H9 (cell line): ENCODE data around the gene GP2. TPM values are rescaled to one million over a fixed set of nuclear protein-coding genes. Genes with fewer than 3 reads are reported as not detected.

ENCODE experiments used
- DNase-seq: peaks from one replicate; pipeline ENCODE4 v3.0.0-alpha.2; 2017
- H2AFZ ChIP-seq: one replicate; pipeline ENCODE4 v1.6.1; 2013; ENCODE audit warnings: mild to moderate bottlenecking, low read length, control low read depth, moderate library complexity
- H2AK5ac ChIP-seq: 2 replicates; pipeline ENCODE4 v1.6.1; 2013; ENCODE audit warnings: low read length, control low read depth, mixed read lengths; ENCODE audit not compliant: insufficient read length
- H2BK120ac ChIP-seq: one replicate; pipeline ENCODE4 v1.6.1; 2013; ENCODE audit warnings: low read depth, mild to moderate bottlenecking, low read length, control low read depth, inconsistent platforms; ENCODE audit not compliant: poor library complexity, severe bottlenecking
- H2BK12ac ChIP-seq: 2 replicates; pipeline ENCODE4 v1.6.1; 2013; ENCODE audit warnings: low read length, control low read depth, mixed read lengths, low read depth; ENCODE audit not compliant: insufficient read length
- H2BK15ac ChIP-seq: 2 replicates; pipeline ENCODE4 v1.6.1; 2013; ENCODE audit warnings: low read depth, low read length, control low read depth
- H2BK20ac ChIP-seq: one replicate; pipeline ENCODE4 v1.6.1; 2013; ENCODE audit warnings: low read depth, mild to moderate bottlenecking, low read length, control low read depth, inconsistent platforms; ENCODE audit not compliant: poor library complexity, severe bottlenecking
- H2BK5ac ChIP-seq: 2 replicates; pipeline ENCODE4 v1.6.1; 2013; ENCODE audit warnings: low read length, control low read depth, mixed read lengths; ENCODE audit not compliant: insufficient read length
- H3K14ac ChIP-seq: 2 replicates; pipeline ENCODE4 v1.6.1; 2013; ENCODE audit warnings: low read length, control low read depth; ENCODE audit not compliant: insufficient read depth
- H3K18ac ChIP-seq: 2 replicates; pipeline ENCODE4 v1.6.1; 2013; ENCODE audit warnings: low read depth, mild to moderate bottlenecking, mixed read lengths, low read length, control low read depth; ENCODE audit not compliant: insufficient read length
- H3K23ac ChIP-seq: 2 replicates; pipeline ENCODE4 v1.6.1; 2013; ENCODE audit warnings: low read length, control low read depth, mixed read lengths, low read depth; ENCODE audit not compliant: insufficient read length
- H3K23me2 ChIP-seq: 2 replicates; pipeline ENCODE4 v1.6.1; 2013; ENCODE audit warnings: low read depth, mild to moderate bottlenecking, mixed read lengths, low read length, control low read depth; ENCODE audit not compliant: insufficient read length, poor library complexity, severe bottlenecking
- H3K27ac ChIP-seq: 2 replicates; pipeline ENCODE4 v1.5.1; 2013; ENCODE audit warnings: low read length, control low read depth, mixed read lengths, low read depth; ENCODE audit not compliant: insufficient read length
- H3K27me3 ChIP-seq: 2 replicates; pipeline ENCODE4 v1.6.1; 2013; ENCODE audit warnings: low read length, control low read depth, inconsistent platforms; ENCODE audit not compliant: insufficient read depth
- H3K4ac ChIP-seq: 2 replicates; pipeline ENCODE4 v1.6.1; 2013; ENCODE audit warnings: low read depth, mild to moderate bottlenecking, control low read depth, inconsistent platforms, low read length, moderate library complexity
- H3K4me1 ChIP-seq: 2 replicates; pipeline ENCODE4 v1.6.1; 2013; ENCODE audit warnings: low read length, control low read depth, inconsistent platforms; ENCODE audit not compliant: insufficient read depth
- H3K4me2 ChIP-seq: 2 replicates; pipeline ENCODE4 v1.6.1; 2013; ENCODE audit warnings: low read length, control low read depth, mixed read lengths; ENCODE audit not compliant: insufficient read length, insufficient read depth
- H3K56ac ChIP-seq: 2 replicates; pipeline ENCODE4 v1.6.1; 2013; ENCODE audit warnings: low read depth, mild to moderate bottlenecking, mixed read lengths, low read length, control low read depth; ENCODE audit not compliant: insufficient read length
- H3K79me1 ChIP-seq: 2 replicates; pipeline ENCODE4 v1.6.1; 2013; ENCODE audit warnings: low read depth, mild to moderate bottlenecking, moderate library complexity, low read length, control low read depth, inconsistent platforms; ENCODE audit not compliant: insufficient read depth, poor library complexity, severe bottlenecking
- H3K79me2 ChIP-seq: 2 replicates; pipeline ENCODE4 v1.6.1; 2013; ENCODE audit warnings: low read length, control low read depth, inconsistent platforms; ENCODE audit not compliant: insufficient read depth
- H3K9ac ChIP-seq: 2 replicates; pipeline ENCODE4 v1.6.1; 2013; ENCODE audit warnings: low read length, control low read depth, mixed read lengths; ENCODE audit not compliant: insufficient read length; ENCODE audit errors: extremely low read depth
- H3K9me3 ChIP-seq: one replicate; pipeline ENCODE4 v1.6.1; 2013; ENCODE audit warnings: low read depth, low read length, inconsistent platforms; ENCODE audit not compliant: control insufficient read depth
- H3T11ph ChIP-seq: one replicate; pipeline ENCODE4 v1.6.1; 2013; ENCODE audit warnings: mild to moderate bottlenecking, low read length, control low read depth, inconsistent platforms
- H4K20me1 ChIP-seq: one replicate; pipeline ENCODE4 v1.6.1; 2013; ENCODE audit not compliant: control insufficient read depth, insufficient read length, insufficient read depth
- H4K5ac ChIP-seq: 2 replicates; pipeline ENCODE4 v1.6.1; 2013; ENCODE audit warnings: low read depth, mild to moderate bottlenecking, mixed read lengths, low read length, control low read depth; ENCODE audit not compliant: insufficient read length
- H4K8ac ChIP-seq: replicated peaks from 2 replicates; pipeline ENCODE4 v1.6.1; 2013; ENCODE audit warnings: low read length, control low read depth, mixed read lengths, low read depth; ENCODE audit not compliant: insufficient read length
- H4K91ac ChIP-seq: 2 replicates; pipeline ENCODE4 v1.6.1; 2013; ENCODE audit warnings: low read depth, mild to moderate bottlenecking, moderate library complexity, mixed read lengths, low read length, control low read depth; ENCODE audit not compliant: insufficient read length
- H3K27ac Mint-ChIP-seq, 3 experiments: 2 replicates in 2 of 3; 3 replicates in 1 of 3; pipeline ENCODE4 v1.8.0; 2020 to 2021; ENCODE audit warnings: mixed read lengths in 3 of 3, mild to moderate bottlenecking in 1 of 3, moderate library complexity in 1 of 3
- H3K27me3 Mint-ChIP-seq: 2 replicates; pipeline ENCODE4 v1.8.0; 2021; ENCODE audit warnings: low read depth, mild to moderate bottlenecking, moderate library complexity, mixed read lengths
- H3K36me3 Mint-ChIP-seq, 3 experiments: 2 replicates in 2 of 3; 3 replicates in 1 of 3; pipeline ENCODE4 v1.8.0; 2020 to 2021; ENCODE audit warnings: low read depth in 3 of 3, mixed read lengths in 3 of 3; ENCODE audit not compliant: insufficient read depth in 1 of 3
- H3K4me1 Mint-ChIP-seq, 2 experiments: 2 replicates each; pipeline ENCODE4 v1.8.0; 2020; ENCODE audit warnings: mixed read lengths in 2 of 2
- H3K4me3 Mint-ChIP-seq, 2 experiments: 2 replicates in 1 of 2; 3 replicates in 1 of 2; pipeline ENCODE4 v1.8.0; 2020 to 2021; ENCODE audit warnings: mild to moderate bottlenecking in 2 of 2, mixed read lengths in 2 of 2, moderate library complexity in 1 of 2
- H3K9me3 Mint-ChIP-seq, 2 experiments: 2 replicates in 1 of 2; 3 replicates in 1 of 2; pipeline ENCODE4 v1.8.0; 2020; ENCODE audit warnings: mild to moderate bottlenecking in 2 of 2, mixed read lengths in 2 of 2, moderate library complexity in 1 of 2
- CTCF ChIP-seq: fragments of 200-600 bp; sonication (generic); conservative IDR thresholded peaks from 3 replicates; pipeline ENCODE4 v1.8.0; 2021; ENCODE audit warnings: antibody characterized with exemption, mild to moderate bottlenecking
- WGBS: extraction: QIAGEN DNeasy Blood & Tissue Kit; methylation state at CpG from one replicate; pipeline ENCODE4 v1.1.7; 2013; ENCODE audit warnings: missing lambda C conversion rate, low lambda C conversion rate, mixed read lengths; ENCODE audit not compliant: insufficient read length; ENCODE audit errors: extremely low coverage; 5-methylcytosine and 5-hydroxymethylcytosine counted together
- total RNA-seq: library from RNA; stranded (reverse); gene quantifications from 2 replicates; pipeline ENCODE4 v1.2.1, GENCODE V29; 2021

GP2 gene
- total RNA-seq, 1 experiment from 2014 or later, result not detected

- Histone ChIP-seq H3K23ac (no peak overlapping the region), H3K79me2 (no peaks in the 10 kb centered on the region), H3K4me1 (peaks cover 11% of the 10 kb centered on the region), H4K8ac (no peak overlapping the region), H4K91ac (no peak overlapping the region), H2BK15ac (no peak overlapping the region), H3K27me3 (no peaks in the 10 kb centered on the region), H3K9ac (no peak overlapping the region), H3K27ac (no peak overlapping the region), H2BK120ac (no peak overlapping the region), H3K9me3 (no peaks in the 10 kb centered on the region), H4K20me1 (no peaks in the 10 kb centered on the region), H2AFZ (no peak overlapping the region), H2AK5ac (no peak overlapping the region), H3T11ph (no peak overlapping the region), H3K79me1 (no peaks in the 10 kb centered on the region), H3K4me2 (no peak overlapping the region), H3K14ac (no peak overlapping the region), H3K23me2 (no peaks in the 10 kb centered on the region), H4K5ac (no peak overlapping the region), H3K4ac (no peak overlapping the region), H2BK5ac (no peak overlapping the region), H2BK20ac (no peak overlapping the region), H2BK12ac (no peak overlapping the region), H3K18ac (no peak overlapping the region), H3K56ac (no peak overlapping the region)
- whole genome bisulfite sequencing, result no CpG with 5 or more reads among the region's 4 CpGs
- Mint-ChIP-seq H3K4me1 (peaks cover 26 to 30% of the 10 kb centered on the region in 2 experiments), H3K4me3 (no peak overlapping the region), H3K36me3 (no peaks in the 10 kb centered on the region), H3K27ac (no peak overlapping the region), H3K9me3 (no peaks in the 10 kb centered on the region), H3K27me3 (no peaks in the 10 kb centered on the region; the same call in 1 of the 2 replicates)
- no peak for DNase-seq
- TF ChIP-seq CTCF, result no peak
Observed at GRCh38 chr16:20265019-20265418, 62.3 kb downstream of the GP2 start.
